HG03095 (cell line): ENCODE data around the gene XK.

ENCODE experiments used
- ATAC-seq: cut with Tn5 transposase; IDR thresholded peaks from one replicate; pipeline ENCODE4 v1.9.1; 2021; ENCODE audit warnings: moderate library complexity; ENCODE audit not compliant: unreplicated experiment

The XK gene

GRCh38 chrX:37678574-37678973 lies 7.0 kb upstream of the XK start:
- no peak for ATAC-seq

DNA sequence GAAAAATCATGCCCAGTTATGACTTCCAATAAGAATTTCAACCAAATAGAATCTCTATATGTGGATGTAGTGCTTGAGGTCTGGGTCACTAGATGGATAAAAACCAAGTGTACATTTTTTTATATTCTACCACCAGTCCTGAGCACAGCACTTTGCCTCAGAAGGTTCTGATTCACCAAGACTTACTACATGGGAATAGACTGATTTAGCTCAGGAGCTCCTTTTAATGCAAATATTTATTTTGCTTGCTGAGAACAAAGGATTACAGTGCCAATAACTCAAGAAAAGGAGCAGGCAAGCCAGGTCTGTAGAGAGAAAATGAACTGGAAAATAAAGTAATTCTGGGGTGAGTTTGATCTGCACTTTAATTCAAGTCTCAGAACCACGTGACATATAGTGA lies 6.4 kb upstream of the XK start:
- ATAC-seq = no peak

DNA sequence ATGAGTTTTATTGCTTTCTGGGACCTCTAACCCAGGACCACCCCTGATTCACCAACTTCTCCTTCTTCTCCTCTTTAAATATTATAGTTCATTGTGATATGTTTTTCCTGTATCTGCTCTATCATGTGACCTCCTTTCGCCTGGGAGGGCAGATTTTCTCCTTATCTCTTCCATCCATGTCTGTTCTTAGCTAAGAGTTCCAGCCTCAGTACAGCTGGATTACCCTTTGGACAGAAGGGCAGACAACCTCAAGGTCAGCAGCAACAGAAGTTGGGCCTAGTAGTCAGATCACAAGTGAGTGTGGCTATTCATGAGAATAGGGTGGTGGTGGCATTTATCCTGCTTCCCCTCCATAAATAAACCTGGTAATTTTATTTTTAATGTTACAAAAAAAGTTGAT lies 5.7 kb upstream of the XK start:
- no peak for ATAC-seq

DNA sequence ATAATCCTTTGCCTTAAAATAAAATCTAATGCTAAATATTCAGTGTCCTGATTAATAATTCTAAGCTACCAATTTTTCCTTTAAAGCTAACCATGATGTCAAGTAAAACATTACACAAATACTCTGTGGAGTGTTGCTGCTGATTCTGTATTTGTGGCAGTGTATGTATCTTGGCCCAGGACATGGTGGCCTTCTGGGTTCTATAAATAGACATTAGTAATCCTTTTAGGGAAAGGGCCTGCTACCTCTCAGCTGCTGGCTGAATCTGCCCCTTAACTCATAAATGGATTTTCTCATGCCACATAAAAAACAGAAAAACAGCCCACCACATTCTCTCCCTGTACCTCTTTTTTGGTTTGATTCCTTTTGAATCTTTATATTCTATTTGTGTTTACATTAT lies 1.2 kb upstream of the XK start:
- ATAC-seq = no peak

- no peak for ATAC-seq
Observed at GRCh38 chrX:37684973-37685372, 618 bp upstream of the XK start.

DNA sequence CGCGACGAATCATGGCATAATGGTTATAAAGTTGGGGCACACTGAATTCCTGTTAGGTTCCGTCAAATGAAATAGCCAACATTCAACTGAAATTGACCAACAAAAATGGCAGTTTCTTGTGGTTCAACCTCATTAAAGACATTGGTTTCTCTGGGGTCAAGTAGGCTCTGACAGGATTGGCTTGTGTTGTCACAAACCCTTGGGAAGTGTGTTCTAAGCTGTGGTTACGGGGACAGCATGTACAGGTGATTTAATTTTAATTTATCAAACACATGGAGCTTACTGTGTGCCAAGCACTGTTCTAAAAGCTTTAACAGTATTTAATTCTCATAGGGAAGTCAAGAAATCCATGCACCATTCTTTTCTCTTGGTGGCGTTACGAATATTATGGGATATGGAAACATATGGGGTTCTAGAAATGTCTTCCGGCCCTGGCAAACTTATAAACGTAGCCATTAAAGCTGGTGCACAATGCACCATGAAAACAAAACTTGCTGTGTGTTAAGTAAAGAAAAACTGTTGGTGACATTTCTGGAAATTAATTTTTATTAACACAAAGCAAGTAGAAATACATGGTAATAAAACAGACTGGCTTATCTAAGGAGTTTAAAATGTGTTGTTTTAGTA lies 891 bp downstream of the XK start:
- ATAC-seq = no peak

DNA sequence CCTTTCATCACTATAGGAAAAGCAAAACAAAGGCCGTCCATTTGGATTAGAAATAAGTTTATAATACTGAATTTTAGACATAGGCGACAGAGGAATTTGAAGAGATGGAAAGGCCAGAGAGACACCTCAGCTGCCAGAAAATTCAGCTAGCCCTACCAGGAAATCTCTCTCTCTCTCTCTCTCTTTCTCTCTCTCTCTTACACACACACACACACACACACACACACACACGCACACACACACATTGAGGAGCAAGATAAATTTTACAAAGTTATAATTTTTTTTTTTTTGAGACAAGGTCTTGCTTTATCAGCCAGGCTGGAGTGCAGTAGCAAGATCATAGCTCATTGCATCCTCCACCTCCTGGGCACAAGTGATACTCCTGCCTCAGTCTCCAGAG lies 1.4 kb downstream of the XK start:
- no peak for ATAC-seq

DNA sequence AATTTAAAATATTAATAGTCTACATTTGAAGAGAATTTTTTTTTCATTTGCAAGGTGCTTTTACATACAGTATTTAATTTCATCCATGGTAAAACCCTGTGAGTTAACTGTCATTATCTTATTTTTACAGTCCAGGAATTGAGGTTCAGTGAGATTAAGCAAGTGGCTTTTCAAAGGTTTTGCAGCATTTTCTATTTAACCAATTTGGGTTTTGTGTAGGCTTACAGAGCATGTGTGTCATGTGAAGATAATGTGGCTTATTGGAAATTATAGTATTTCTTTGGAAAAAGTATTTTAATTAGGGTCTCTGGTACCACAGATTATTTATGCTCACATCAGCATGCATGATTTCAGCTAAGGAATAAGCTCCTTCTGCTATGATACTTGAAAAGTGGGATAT lies 4.5 kb downstream of the XK start:
- no peak for ATAC-seq

GRCh38 chrX:37692918-37693317 lies 7.3 kb downstream of the XK start:
- no peak for ATAC-seq

DNA sequence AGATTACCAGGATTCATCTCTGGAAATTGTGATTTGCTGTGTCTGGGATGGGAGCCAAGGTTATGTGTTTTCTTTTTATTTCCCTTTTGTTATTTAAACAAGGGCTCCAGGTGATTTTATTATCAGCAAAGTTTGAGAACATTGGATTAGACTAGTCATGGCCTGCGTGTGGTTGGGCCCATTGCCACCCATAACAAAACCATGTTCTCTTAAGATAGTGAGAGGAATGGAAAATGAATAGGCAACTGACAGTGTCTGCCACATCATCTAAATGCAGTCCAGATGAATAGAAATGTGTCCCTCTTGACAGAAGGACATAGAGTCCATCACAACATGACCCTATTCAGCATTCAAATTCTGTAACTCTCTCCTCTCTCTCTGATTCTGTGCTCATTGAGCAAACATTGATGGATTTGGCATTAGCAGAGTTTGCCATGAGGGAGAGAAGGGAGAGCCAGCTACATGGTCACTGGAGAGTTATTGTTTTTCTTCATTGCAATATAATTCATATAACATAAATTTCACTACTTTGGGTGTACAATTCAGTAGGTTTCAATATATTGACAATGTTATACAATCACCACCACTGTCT lies 11.7 kb downstream of the XK start:
- ATAC-seq = no peak

GRCh38 chrX:37701588-37701987 lies 16.0 kb downstream of the XK start:
- no peak for ATAC-seq

DNA sequence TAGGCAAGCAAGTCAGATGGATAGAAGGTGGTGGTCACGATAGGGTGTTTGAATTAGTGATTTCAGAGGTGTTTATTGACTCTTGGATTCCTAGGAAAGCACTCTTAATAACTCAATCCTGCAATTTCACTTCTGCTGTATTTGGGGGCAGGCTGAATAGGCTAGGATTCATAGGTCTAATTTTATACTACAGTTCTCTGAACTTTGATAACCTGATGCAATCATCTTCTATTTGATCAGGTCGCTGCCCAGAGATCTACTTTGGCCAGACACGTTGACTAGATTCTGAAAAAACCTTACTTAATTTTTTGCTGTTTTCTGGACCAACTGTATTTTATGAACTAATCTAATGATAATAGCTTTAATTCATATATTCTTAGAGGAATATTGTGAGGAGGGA lies 26.4 kb downstream of the XK start:
- ATAC-seq = no peak

DNA sequence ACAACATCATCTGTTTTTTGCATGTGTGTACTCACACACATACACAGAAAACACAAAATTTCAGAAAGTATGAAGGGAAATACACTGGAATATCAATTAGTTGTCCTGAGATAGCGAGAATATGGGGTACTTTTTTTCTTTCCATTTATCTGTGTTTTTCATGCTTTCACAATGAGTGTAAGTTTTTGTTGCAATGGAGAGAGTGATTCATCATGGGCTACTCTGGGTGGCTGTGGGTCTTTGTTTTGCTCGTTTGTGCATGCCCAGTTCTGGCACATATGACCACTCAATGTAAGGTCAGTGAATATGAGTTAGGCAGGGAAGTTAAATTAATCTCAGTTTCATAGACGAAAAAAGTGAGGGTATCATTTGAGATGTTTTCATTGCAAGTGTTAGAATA lies 26.9 kb downstream of the XK start:
- ATAC-seq = no peak

DNA sequence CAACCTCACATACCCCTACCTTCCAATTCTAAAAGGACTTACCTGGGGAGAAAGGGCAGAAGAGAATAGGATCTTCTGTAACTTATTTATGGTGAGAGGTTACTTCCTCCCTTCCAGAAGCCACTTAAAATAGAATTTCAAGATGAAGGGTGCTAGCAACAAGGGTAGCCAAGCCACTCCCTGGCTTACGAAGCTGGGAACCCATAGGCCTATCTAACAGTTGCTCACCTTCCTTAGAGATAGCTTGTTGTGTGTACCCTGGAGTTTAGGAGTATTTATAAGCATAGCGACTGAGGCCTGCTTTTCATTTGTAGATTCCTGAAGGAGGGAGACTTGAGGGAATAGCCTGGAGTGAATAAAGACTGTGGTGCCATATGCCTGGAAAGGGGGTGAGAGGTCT lies 28.9 kb downstream of the XK start:
- no peak for ATAC-seq

DNA sequence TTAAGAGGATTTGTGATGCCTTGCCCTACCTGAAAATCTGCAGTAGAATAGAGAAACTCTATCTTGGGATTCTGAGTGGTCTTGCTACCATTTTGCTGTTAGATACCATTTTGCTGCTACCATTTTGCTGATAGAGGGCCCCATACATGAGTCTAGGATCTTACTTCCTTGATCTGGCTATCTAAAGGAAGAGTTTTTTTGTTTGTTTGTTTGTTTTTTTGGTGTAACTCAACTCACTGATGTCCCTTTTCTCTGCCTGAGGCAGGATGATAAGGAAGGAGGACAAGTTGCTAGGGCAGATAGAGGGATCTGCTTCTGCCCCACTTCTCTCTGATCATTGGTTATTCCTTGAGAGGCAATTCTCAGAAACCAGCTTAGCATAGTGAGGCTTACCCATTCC lies 31.0 kb downstream of the XK start:
- ATAC-seq = no peak

- ATAC-seq = no peak
Observed at GRCh38 chrX:37717708-37718107, 32.1 kb downstream of the XK start.

GRCh38 chrX:37722595-37722994 lies 37.0 kb downstream of the XK start:
- ATAC-seq = no peak

DNA sequence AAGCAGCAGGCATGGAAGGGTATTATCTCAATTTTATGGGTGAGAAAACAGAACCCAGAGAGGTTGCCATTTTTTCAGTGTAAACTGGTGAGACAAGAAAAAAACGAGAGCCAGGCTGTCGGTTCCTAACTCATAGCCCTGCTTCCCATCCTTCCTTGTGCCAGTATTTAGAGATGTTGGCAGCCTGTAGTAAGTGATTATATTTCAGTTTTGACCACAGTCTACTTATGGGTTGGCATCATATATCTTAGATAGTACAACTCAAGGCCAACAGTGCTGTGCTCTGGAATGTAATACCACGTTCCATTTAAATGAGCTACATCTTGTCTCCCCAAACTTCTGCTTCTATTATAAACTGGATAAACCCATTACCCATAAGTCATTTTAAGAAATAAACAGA lies 40.8 kb downstream of the XK start:
- ATAC-seq = no peak

DNA sequence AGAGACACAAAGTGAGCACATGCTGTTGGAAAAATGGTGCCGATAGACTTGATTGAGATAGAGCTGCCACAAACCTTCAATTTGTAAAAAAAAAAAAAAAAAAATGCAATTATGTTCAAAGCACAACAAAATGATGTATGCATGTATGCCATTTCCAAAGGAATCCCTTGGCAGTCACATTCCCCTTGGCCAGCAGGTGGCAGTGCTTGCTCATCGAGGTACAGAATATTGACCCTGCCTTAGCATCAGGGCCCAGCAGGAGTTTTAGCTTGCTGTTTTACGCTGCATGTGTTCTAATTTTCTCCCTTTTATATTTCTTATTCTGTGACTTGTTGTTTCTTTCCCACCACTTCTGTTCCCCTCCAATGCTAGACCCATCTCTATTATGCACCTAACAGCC lies 59.8 kb downstream of the XK start:
- peak; percentile 65 for ATAC-seq

DNA sequence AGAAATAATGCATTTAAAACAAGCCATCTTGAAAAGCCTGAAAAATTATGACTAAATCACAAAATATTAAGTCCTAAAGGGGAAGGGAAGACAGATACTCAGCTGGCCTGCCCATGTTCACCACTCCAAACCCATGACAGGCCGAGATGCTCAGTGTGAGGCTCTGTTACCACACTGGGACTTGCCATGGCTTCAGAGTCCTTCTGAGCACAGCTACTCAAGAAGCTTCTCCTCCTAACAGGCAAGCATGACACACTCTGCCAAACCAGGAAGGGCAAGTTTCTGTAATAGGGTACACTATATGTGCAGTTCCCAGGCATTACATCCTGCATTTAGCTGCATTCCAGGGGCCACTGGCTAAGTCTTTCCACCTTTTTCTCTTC lies 60.2 kb downstream of the XK start:
- ATAC-seq = peak; percentile 27

- peak; percentile 90 for ATAC-seq
Observed at GRCh38 chrX:37746218-37746941, 60.8 kb downstream of the XK start.

- ATAC-seq = no peak
Observed at GRCh38 chrX:37746951-37747350, 61.4 kb downstream of the XK start.

- ATAC-seq = no peak
Observed at GRCh38 chrX:37752281-37752680, 66.7 kb downstream of the XK start.
